ENCODE measurements around the gene PACSIN3. TPM values are rescaled to one million over a fixed set of nuclear protein-coding genes. Genes with fewer than 3 reads are reported as not detected.

Gene PACSIN3
- total RNA-seq, 1 donor from 2014 or later: 36.9 TPM

DNA sequence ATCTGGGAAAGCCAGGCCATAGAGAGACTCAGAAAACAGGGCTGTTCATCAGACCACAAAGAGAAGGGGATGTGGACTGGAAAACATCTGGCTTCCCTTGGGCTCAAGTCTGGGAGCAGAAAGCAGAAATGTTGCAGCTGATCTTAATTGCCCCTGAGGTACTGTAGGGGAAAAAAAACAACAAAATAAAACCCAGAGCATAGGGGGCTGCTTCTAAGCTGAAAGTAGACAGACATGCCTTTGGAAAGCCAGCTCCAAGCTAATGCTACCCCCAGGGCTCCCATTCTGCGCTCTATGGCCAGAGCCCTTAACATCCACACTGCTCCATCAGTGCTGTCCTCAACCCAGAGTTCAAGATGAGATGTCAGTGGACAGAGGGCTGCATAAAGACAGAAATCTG is 2.0 kb upstream of the PACSIN3 start:
- no peaks in the 10 kb centered on the region for H3K36me3 ChIP-seq
- intact Hi-C loops (cut with DNase I): loop anchor here (10.0 kb wide), 1 partner anchor 167 kb away; the partner anchor contains the start of gene MYBPC3
- H3K4me3 ChIP-seq: no peak overlapping the region
- TF ChIP-seq, protein P1, sequence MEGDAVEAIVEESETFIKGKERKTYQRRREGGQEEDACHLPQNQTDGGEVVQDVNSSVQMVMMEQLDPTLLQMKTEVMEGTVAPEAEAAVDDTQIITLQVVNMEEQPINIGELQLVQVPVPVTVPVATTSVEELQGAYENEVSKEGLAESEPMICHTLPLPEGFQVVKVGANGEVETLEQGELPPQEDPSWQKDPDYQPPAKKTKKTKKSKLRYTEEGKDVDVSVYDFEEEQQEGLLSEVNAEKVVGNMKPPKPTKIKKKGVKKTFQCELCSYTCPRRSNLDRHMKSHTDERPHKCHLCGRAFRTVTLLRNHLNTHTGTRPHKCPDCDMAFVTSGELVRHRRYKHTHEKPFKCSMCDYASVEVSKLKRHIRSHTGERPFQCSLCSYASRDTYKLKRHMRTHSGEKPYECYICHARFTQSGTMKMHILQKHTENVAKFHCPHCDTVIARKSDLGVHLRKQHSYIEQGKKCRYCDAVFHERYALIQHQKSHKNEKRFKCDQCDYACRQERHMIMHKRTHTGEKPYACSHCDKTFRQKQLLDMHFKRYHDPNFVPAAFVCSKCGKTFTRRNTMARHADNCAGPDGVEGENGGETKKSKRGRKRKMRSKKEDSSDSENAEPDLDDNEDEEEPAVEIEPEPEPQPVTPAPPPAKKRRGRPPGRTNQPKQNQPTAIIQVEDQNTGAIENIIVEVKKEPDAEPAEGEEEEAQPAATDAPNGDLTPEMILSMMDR (IDR thresholded peaks at IDR 0.05): no peak
- no peaks in the 10 kb centered on the region for H3K27me3 ChIP-seq
- peaks cover 37% of the 10 kb centered on the region for H3K4me1 ChIP-seq
- ATAC-seq: no peak
- H3K9me3 ChIP-seq: no peaks in the 10 kb centered on the region
- peak overlapping the region; percentile 78 for H3K27ac ChIP-seq
- no peak for DNase-seq

DNA sequence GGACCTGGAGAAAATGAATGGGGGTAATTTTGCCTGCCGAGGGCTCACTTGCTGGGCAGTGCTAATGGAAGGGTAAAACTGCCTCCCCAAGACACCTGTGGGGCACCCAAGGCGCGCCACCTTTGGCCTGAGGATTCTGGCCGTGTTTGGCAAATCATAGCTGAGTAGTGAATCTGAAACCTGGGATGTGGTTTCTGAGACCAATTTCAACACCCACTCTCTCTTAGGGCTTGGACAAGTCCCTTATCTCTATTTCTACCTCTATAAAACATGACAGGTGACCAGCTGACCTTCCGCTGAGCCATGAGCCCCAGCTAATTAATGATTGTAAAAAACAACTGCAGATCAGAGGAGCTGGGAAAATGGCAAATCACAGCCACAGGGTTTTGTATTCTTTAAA is 1.5 kb upstream of the PACSIN3 start:
- intact Hi-C loops (cut with DNase I): loop anchor here (10.0 kb wide), 1 partner anchor 167 kb away; the partner anchor contains the start of gene MYBPC3
- no peak for ATAC-seq
- Histone ChIP-seq H3K4me1 (peaks cover 37% of the 10 kb centered on the region), H3K36me3 (no peaks in the 10 kb centered on the region), H3K27ac (peak overlapping the region; percentile 78), H3K27me3 (no peaks in the 10 kb centered on the region), H3K9me3 (no peaks in the 10 kb centered on the region), H3K4me3 (peak overlapping the region; percentile 77)
- DNase-seq: no peak
- TF ChIP-seq, protein P1 (IDR thresholded peaks at IDR 0.05): no peak

DNA sequence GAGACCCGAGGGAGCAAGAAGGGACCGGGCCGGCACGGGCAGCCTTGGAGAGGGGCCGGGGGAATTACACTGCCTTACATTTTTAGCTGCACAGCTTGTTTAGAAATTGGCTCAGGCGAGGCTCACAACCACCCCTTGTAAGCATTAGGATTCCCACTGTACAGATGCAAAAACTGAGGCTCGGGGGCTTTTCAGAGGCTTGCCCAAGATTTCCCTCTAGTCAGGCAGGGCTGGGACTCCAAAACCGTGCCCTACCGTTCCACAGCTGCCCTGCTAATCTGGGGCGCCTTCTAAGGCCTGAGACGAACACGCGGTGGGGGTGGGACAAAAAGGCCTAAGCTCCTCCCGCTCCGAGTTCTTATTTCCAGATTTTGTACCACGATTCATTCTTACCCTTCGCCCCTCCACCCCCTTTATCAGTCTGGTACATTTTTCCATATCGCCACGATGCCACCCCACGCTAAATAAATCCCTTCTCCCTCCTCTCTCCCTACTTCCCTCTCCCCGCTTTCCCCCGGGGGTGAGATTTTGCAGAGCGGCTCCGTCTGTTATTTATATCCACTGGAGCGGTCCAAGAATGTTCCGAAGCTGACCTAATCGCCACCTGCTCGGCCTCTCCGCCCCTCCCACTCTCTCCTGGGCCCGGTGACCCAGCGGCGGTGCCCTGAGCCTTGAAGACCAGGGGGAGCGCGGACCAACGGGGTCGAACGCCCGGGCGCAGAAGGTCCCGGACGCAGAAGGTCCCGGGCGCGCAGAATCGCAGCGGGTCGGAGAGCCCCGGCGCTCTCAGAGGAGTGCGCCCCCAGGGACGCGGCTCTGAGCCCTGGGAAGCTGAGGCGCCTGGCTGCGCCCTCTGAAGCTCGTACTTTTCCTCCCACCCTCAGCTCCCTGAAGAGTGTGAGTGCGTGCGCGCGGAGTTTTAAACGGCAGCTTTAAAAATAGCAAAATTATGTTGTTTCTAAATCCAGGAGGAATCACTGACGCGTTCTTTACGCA is 764 bp upstream of the PACSIN3 start:
- TF ChIP-seq, protein P1 (IDR thresholded peaks at IDR 0.05): no peak
- Histone ChIP-seq H3K36me3 (no peaks in the 10 kb centered on the region), H3K4me3 (peak overlapping the region; percentile 77), H3K27me3 (no peaks in the 10 kb centered on the region), H3K9me3 (no peaks in the 10 kb centered on the region), H3K4me1 (peaks cover 37% of the 10 kb centered on the region), H3K27ac (peak overlapping the region; percentile 78)
- intact Hi-C loops (cut with DNase I): loop anchor here (10.0 kb wide), 1 partner anchor 168 kb away; the partner anchor contains the start of gene MYBPC3
- ATAC-seq: peak; percentile 30
- peak; percentile 75 for DNase-seq

DNA sequence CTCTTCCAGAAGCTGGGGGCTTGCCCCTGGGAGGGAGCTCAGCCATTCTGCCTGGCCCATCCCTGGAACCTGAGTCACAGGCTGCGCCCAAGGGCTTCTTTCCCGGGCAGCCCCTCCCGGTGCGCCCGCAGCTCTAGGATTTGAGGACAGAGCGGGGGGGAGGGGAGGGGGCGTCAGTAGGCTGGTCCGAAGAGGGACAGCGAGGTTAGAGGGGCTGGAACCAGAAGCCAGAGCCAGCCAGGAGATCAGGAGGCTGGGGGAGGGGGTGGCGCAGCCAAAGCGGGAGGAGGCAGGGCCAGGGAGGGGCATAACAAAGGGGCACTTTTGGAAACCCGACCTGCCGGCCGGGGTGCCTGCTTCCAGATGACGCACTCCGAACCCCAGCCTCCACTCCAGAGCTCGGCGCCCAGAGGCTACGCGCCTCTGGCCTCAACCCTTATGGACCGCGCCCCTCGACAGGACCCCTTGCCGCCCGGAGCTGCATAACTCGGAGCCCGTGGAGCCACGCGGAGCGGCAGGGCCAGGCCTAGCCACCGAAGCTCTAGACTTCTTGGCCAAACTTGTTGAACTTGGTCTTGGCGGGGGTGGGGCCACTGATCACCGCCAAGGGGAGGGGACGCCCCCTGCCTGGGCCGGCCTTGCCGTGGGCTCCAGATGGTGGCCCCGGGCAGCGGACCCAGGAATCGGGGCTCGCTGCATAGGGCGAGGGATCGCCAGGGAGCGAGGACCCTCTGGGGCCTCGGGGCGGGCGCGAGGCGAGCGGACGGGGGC is 744 bp downstream of the PACSIN3 start:
- ATAC-seq: peak; percentile 68
- peak; percentile 88 for DNase-seq

More for the DNA sequence above, 744 bp downstream of the PACSIN3 start:
- intact Hi-C loops (cut with DNase I): loop anchor here (10.0 kb wide), 1 partner anchor 169 kb away; the partner anchor contains the start of gene MYBPC3
- H3K4me3 ChIP-seq: peak overlapping the region; percentile 77
- peaks cover 37% of the 10 kb centered on the region for H3K4me1 ChIP-seq
- no peaks in the 10 kb centered on the region for H3K36me3 ChIP-seq
- H3K27me3 ChIP-seq: no peaks in the 10 kb centered on the region
- TF ChIP-seq, protein P1 (IDR thresholded peaks at IDR 0.05): no peak
- peak overlapping the region; percentile 82 for H3K27ac ChIP-seq
- H3K9me3 ChIP-seq: no peaks in the 10 kb centered on the region

Measured in upper lobe of right lung (tissue), 1 donor.